Neural crest cell (in vitro differentiated cells): Measurements from ENCODE around the gene DPY19L3. TPM values are rescaled to one million over a fixed set of nuclear protein-coding genes. Genes with fewer than 3 reads are reported as not detected.

Experiments
- DNase-seq: peaks from one replicate; pipeline ENCODE4 v3.0.0; 2021; ENCODE audit warnings: low read depth, mixed read lengths, low spot score
- H3K27ac Mint-ChIP-seq: one replicate; pipeline ENCODE4 v1.8.0; 2021; ENCODE audit warnings: mild to moderate bottlenecking, mixed read lengths; ENCODE audit not compliant: unreplicated experiment
- H3K27me3 Mint-ChIP-seq: 2 replicates; pipeline ENCODE4 v1.8.0; 2021; ENCODE audit warnings: low read depth, mild to moderate bottlenecking, mixed read lengths
- H3K36me3 Mint-ChIP-seq: 2 replicates; pipeline ENCODE4 v1.8.0; 2021; ENCODE audit warnings: low read depth, mild to moderate bottlenecking, mixed read lengths
- H3K4me1 Mint-ChIP-seq: 2 replicates; pipeline ENCODE4 v1.8.0; 2021; ENCODE audit warnings: mixed read lengths
- H3K4me3 Mint-ChIP-seq: one replicate; pipeline ENCODE4 v1.8.0; 2021; ENCODE audit warnings: mild to moderate bottlenecking, mixed read lengths
- H3K9me3 Mint-ChIP-seq: 2 replicates; pipeline ENCODE4 v1.8.0; 2021; ENCODE audit warnings: mixed read lengths
- CTCF ChIP-seq: fragments of 200-600 bp; sonication (generic); conservative IDR thresholded peaks from 2 replicates; pipeline ENCODE4 v1.5.0; 2021; ENCODE audit warnings: antibody characterized with exemption, mild to moderate bottlenecking
- total RNA-seq: library from RNA; stranded (reverse); gene quantifications from 2 replicates; pipeline ENCODE4 v1.2.1, GENCODE V29; 2021

Gene DPY19L3
- total RNA-seq, 1 donor from 2014 or later, result 108 TPM

- Mint-ChIP-seq H3K36me3 (peaks cover 13% of the 10 kb centered on the region), H3K4me1 (peaks cover 9% of the 10 kb centered on the region), H3K27me3 (no peaks in the 10 kb centered on the region), H3K4me3 (no peak overlapping the region), H3K9me3 (no peaks in the 10 kb centered on the region), H3K27ac (no peak overlapping the region)
- TF ChIP-seq CTCF, result no peak
- no peak for DNase-seq
These were observed 69.8 kb downstream of the DPY19L3 start for GRCh38 chr19:32475141-32476031.

GRCh38 chr19:32476032-32476350 lies 70.4 kb downstream of the DPY19L3 start:
- Mint-ChIP-seq H3K9me3 (no peaks in the 10 kb centered on the region), H3K4me1 (peaks cover 9% of the 10 kb centered on the region), H3K27ac (no peak overlapping the region), H3K27me3 (no peaks in the 10 kb centered on the region), H3K4me3 (no peak overlapping the region), H3K36me3 (peaks cover 13% of the 10 kb centered on the region)
- DNase-seq, result no peak
- TF ChIP-seq CTCF, result no peak

GRCh38 chr19:32480321-32480720 lies 74.8 kb downstream of the DPY19L3 start:
- no peaks in the 10 kb centered on the region for H3K27me3 Mint-ChIP-seq
- H3K27ac Mint-ChIP-seq, result no peak overlapping the region
- no peak for DNase-seq
- peaks cover 32% of the 10 kb centered on the region for H3K36me3 Mint-ChIP-seq
- H3K4me1 Mint-ChIP-seq, result peaks cover 7% of the 10 kb centered on the region
- H3K4me3 Mint-ChIP-seq, result no peak overlapping the region
- no peak for TF ChIP-seq CTCF
- H3K9me3 Mint-ChIP-seq, result no peaks in the 10 kb centered on the region

- no peak overlapping the region for H3K4me3 Mint-ChIP-seq
- no peak for TF ChIP-seq CTCF
- H3K4me1 Mint-ChIP-seq, result no peaks in the 10 kb centered on the region
- H3K36me3 Mint-ChIP-seq, result peaks cover 49% of the 10 kb centered on the region
- H3K27me3 Mint-ChIP-seq, result no peaks in the 10 kb centered on the region
- H3K9me3 Mint-ChIP-seq, result peaks cover 2% of the 10 kb centered on the region
- no peak for DNase-seq
- H3K27ac Mint-ChIP-seq, result no peak overlapping the region
These were observed 78.0 kb downstream of the DPY19L3 start for GRCh38 chr19:32483574-32483973.

GRCh38 chr19:32489971-32490370 lies 84.4 kb downstream of the DPY19L3 start:
- no peak for TF ChIP-seq CTCF
- Mint-ChIP-seq H3K27ac (no peak overlapping the region), H3K27me3 (no peaks in the 10 kb centered on the region), H3K36me3 (peaks cover 38% of the 10 kb centered on the region), H3K9me3 (peaks cover 8% of the 10 kb centered on the region), H3K4me3 (no peak overlapping the region), H3K4me1 (no peaks in the 10 kb centered on the region)
- no peak for DNase-seq
